Dedifferentiated amniotic fluid mesenchymal stem cell (primary cell): ENCODE data around the gene FHDC1.

ENCODE experiments used
- DNase-seq: peaks from one replicate; pipeline ENCODE4 v3.0.0-alpha.2; 2016; ENCODE audit errors: extremely low spot score

FHDC1 gene

DNA sequence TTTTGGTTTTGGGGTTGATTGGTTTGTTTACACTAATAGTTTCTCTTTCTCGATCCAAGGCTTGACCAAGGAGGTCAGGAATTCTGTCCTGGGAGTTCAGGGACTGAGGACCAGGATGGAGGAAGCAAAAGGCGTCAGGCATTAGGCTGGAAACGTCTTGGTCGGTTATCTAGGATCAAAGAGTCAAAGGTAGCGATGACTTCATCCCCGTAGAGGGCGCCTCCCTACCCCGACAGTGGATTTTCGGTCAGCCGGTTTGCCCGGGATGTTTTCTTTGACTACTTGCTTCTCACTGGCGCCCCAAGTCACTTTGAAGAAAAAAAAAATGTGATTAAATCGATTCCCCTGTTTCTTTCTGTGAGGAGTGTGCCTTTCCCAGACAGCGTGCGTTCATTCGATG lies 980 bp upstream of the FHDC1 start:
- DNase-seq: no peak

DNA sequence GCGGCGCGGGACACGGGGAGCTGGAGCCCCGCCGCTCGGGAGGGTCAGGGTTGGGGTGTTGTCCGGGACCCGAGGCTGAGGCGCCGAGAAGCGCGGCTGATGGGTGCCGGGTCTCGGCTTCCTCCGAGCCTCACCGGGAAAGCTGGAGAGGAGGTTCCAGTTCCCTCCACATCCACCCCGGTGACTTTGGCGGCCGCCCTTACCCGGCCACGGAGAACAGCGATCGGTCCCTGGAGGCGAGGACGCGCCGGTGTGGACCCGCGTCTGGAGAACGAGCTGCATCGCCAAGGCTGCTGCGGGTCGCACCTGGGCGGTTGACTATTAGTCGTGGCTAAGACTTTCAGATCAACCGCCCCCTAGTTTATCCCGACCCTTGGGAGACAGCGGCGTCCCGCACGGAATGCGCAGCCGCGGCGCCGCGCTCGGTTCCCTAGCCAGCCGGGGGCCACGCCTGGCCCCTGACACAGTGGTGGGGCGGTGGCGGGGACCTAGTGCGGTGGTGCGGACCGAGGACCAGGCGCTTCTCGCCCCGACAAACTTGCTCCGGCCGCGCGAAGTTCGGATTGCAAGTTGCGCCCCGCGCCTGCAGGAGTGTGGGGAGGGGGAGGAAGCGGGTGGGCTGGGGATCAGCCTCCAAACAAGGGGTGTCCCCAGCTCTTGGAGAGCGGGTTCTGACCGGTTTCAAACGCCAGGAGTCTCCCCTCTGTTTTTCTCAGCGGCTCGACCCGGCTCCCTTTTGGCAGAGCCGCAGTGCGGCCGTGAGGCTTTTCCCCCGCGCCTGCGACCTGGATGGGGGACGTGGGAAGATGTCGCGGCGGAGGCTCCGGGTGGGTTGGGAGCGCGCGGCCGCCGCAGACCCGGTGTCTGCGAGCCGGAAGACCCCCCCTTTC lies 568 bp downstream of the FHDC1 start:
- no peak for DNase-seq

DNA sequence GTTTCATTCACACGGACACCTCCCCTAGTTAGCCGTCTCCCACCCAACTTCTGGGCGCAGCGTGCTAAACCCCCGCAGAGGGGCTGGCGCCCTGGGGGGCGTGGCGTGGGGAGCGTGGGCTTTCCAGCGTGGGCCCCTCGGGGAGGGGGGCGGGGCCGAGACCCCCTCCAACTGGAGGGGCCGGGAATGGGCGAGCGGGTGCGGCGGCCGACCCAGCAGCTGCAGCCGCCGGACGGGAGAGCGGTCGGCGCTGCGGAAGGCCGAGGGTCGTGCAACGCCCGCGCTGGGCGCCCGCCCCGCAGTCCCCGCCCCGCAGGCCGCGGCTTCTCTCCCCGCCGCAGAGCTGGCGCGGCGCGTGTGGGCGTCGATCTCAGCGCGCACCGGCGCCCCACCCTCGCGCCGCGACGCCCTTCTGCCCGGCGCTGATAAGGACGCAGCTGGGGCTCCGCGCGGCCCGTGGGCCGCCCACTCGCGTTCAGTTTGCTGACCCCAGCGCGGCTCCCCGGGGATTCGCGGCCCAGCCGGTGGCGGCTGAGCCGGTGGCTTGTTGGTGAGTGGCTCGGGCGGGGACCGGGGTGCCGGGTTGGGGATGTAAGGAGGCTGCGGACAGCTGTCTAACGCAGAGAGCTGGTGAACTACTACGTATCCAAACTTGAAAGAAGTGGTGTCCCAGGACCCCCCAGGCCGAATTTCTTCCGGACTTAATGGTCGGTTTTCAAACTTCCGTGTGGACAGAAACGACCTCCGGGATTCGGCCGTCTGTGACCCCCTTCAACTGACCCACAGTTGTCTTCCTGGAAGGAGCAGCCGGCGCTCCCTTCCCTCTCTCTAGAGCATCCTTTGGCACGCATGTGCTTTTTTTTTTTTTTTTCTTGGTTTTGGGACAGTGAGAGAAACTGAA lies 1.5 kb downstream of the FHDC1 start:
- peak; percentile 24 for DNase-seq

DNA sequence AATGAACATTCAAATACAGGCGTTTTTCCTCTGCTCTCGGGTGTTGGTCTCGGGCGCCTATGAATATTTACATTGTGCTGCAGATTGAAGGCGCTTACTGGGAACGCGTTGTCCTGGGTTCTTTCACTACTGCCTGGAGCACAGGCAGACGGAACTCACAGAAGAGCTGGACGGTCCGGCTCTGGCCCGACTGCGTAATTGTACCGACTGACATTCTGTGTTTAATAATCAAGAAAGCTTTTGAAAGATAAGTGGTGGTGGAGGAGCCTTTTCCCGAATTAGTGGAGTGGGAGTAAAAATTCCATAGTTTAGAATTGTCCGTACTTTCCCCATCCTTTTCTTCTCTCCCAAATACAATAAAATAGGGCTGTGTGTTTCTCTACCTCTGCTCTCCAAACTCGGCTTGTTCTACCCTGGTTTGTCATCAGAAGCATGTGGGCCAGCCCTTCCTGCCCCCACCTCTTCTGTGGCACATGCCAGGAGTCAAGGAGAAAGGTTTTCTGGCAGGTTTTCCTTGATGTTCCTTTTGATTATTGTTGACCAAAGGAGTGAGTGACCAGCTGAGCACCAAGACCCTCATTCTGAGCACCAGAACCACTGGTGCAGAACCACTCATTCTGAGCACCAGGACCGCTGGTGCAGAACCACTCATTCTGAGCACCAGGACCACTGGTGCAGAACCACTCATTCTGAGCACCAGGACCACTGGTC lies 2.3 kb downstream of the FHDC1 start:
- peak; percentile 18 for DNase-seq

DNA sequence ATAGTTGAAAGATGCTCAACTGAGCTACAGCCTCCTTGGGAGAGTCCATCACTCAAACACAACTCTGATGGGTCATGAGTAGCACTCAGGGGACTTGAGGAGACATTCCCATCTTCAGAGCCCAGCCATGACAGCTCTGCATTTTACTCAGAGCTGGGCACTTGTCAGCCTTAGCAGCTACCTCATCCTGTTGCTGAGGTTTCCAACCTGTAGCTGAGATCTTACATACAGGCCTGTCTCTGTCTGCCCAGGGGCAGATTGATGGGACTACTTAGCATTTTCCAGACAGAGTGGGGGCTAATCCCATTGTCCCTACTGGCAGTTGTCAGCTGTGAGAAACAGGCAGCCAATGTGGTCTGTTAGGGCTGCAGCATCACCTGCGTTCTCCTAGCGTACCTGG lies 3.5 kb downstream of the FHDC1 start:
- DNase-seq: no peak

DNA sequence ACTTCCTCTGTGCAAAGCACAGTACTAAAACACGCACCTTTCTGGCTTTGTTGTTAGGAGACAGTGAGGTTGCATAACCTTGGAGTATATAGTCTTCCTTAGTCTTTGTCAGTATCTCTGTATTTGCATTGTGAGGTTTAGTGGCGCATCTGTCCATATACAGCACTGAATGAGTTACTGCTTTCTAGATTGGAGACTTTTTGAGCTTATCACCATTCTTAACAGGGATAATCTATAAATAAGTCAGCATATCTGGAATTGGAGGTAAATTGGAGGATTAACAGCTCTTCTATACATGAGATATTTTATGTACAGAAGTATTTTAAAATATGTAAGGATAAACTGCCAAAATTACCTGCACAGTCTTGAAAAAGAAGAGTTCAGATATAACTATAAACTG lies 4.3 kb downstream of the FHDC1 start:
- DNase-seq: no peak

DNA sequence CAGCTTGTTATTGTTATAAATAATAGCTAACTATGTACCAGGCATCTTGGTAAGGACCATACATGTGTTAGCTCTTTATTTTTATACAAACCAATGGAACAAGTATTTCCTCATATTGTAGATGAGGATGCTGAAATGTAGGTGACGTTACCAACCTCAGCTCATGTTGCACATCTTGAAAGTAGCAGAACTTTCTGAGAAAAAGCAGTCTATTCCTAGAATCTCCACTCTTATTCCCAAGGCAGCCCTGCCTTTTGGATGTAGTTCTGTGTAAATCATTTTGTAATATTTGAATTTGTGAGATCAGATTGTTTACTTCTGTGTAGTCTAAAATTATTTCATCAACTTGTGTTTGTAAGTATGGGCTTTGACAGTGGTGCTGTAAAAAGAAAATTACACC lies 5.3 kb downstream of the FHDC1 start:
- DNase-seq: no peak

DNA sequence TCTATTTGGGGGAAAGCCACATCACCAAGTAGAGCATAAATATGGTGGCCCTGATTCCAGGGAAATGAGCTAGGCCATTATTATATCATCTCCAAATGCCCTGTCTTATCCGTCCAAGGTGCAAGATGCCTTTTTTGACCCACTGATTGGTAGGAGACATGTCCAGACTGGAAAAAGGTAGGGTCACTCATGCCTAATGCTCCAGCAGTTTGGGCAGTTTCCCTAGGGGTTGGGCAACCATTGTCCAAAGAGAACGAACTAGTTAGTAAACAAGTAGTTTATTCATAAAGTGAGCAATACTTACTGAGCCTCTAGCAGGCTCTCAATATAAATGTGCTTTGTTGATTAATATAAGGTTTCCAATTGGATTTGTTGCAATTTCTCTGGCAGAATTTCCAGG lies 6.2 kb downstream of the FHDC1 start:
- no peak for DNase-seq

DNA sequence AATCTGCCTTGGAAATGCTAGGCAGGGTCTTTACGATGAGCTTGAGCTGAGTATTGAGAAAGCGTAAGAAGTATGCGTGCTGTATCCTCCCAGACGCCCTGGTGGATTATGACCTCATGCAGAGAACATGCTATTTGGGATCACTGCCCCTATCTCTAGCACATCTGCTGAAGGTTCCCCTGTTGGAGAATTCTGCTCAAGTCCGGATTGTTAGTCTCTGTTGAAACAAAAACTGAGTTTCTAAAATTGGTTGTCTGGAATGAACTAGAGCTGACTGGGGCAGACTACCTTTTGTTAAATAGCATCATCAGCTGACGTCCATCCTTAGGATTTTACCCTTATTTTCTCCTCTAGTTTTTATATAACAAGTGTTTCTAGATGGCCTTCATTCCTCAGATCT lies 7.5 kb downstream of the FHDC1 start:
- peak; percentile 80 for DNase-seq

DNA sequence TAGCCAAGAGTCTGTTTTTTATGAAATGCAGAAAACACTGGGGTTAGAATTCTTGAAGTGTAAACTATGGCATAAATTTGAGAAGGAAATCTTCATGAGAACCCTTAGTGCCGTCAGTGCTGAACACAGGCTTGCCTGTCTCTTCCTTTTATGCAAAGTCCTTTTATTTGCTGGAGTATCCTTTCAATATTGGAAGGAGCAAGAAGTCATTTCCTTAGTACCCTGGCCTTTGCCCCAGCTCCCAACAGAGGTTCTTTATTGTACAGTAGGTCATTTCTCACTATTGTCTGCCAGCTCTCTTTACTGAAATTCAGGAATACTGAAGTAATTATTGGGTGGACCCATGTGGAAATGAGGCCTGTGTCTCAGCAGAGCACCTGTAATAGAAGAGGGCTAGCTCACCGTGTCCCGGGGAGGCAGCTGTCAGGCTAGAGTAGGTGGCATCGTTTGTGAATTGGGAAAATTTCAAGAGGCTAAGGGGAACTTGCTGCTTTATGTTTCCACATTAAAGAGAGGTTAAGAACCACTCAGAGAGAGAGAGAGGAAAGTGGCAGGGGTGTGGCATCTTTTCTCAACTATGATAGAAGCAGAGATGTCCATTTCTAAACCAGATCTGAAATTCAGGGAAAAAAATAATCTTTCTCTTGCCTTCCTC lies 8.7 kb downstream of the FHDC1 start:
- no peak for DNase-seq

DNA sequence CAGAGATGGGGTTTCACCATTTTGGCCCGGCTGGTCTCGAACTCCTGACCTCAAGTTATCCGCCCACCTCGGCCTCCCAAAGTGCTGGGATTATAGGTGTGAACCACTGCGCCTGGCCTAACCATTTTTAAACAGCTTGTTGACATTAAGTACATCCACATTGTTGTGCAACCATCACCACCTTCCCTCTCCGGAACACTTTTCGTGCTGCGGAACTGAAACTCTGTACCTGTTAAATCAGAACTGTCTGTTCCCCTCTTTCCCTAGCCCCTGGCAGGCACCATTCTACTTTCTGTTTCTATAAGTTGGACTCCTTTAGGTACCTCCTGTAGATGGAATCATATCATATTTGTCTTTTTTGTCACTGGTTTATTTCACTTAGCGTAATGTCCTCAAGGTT lies 9.5 kb downstream of the FHDC1 start:
- no peak for DNase-seq

DNA sequence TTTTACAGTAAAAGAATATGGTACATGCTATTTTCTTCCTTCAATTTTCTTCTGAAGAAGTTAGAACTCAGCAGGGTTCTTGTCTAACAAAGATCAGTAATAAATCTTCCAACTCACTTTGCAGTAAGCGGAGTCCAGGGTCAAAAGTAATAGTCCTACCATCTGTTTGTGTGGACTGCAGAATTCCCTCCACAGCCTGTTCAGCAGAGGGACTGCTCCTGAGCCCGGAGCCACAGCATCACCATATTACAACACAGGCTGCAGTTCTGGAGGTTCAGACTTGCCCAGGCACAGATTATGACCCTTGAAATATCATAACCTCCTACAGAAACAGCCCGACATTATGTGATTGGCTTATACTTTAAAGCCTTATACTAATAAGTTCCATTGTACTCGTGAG lies 10.3 kb downstream of the FHDC1 start:
- DNase-seq: no peak

DNA sequence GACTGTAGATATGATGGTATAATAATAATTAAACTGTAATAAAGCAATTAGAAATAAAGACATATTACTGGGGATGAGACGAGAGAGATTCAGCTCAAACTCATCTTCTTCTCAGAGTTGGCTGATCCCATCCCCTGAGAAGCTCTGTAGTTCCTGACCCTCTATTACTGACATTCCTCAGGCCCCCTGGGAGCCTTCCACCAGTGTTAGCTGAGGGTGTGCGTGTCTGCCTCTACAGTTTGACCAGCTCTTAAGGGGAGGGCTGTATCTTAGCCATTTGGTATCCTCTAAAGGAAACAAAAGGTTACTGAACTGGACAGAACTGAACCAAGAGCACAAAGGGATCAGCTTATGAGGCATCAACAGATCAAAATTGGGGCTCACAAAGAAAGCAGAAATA lies 11.2 kb downstream of the FHDC1 start:
- no peak for DNase-seq

DNA sequence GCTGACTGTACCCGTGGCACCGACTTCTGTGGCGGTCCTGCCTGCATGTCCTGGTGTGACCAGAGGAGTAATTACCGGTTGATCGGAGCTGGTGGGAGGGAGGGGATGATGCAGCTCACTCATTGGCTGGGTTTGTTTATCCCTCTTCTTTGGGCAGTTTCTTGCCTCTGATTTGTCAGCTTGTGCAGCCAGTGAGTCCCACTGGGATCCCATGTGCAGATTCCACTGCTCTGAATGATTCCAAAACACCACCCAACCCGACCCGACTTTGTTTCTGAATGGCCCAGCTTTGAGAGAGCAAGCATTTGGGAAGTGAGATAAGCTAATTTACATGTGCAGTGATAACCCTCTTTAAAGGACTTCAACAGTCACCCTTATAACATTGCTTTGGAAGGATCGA lies 13.8 kb downstream of the FHDC1 start:
- no peak for DNase-seq

DNA sequence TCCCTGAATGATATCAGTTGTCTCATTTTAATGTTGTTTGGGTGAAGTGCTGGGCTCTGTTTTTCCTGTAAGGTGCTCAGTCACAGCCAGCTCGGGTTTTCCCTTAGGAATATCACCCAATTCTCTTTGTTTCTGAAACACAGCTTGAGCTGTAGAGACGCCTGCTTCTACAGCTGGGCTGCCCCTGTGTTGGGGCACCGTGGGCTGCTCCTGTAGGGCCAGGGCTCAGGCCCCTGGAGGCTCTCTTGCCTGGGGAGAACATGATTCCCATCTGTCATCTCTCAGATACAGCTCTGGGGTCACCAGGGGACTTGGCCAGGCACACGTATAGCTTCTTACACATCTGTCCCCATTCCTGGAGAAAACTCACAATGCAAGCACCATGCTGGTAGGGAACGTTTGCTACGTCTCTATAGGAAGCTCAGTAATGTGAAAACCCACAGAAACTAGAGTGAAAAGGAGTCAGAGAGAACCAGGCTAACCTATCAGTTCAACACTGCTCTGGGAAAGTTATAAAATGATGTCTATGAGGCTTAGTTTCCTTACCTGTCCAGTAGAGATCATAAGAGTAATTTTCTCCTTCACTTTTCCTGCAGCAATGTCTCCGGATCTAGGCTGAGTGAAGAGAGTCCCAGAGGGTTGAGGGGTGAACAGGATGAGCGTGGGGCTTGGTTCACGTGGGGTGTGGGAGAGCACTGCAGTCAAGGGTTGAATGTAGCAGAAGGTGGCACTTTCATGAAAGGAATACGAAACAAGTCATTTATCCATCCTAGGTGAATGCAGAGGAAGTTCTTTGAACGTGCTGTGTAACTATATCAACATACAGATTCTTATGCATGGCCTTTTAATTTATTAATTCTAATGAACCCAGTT lies 14.5 kb downstream of the FHDC1 start:
- no peak for DNase-seq

DNA sequence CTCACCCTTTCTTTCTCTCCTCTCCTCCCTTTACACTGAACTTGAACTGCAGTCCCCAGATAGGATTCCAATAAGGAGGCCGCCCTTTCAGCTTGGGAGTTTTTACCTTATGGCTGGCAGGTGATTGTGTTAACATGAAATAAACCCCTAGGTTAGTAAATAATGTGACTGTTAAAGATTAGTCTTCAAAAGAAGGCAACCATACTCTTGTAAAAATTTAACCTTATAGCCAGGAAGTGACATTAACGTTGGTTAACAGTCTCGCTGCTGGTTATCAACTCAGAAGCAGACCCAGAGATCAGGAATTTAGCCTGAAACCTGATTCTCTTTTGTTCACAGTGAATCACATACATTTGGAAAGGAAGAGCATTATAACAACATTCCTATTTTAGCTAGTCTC lies 15.2 kb downstream of the FHDC1 start:
- no peak for DNase-seq

DNA sequence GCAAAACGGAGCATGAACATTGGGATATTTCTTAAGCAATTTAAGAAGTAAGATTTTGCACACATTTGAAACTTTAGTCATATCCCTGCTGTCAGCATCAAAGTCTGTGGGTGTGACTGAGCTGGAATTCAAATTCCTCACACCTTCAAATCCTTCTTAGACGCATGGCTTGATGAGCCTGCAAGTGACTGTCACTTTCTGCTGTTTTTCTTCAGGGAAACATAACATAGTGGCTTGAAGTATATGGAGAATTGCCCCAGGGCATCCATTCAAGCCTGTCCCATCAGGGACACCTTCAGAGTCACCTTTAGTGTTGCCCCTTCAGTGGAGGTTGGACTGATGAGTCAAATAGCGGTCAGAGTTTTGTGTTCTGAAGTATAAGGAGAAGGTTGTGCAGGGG lies 17.4 kb downstream of the FHDC1 start:
- DNase-seq: no peak

DNA sequence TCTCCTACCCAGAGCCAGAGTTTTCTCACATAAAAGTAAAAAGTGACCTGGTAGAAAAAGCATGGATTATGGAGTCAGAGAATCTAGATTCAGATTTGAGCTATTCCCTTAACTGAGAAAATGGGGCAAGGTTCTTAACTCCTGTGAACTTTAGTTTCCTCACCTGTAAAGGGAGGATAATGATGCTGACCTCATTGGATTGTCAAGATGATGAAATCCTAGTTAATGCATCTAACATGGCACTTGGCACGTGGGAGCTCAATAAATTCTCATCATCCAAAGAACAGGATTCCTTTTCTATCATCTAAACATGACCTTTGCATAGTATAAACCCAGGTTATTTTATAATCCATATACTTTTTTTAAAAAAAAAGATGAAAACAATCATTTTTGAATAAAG lies 18.6 kb downstream of the FHDC1 start:
- no peak for DNase-seq

DNA sequence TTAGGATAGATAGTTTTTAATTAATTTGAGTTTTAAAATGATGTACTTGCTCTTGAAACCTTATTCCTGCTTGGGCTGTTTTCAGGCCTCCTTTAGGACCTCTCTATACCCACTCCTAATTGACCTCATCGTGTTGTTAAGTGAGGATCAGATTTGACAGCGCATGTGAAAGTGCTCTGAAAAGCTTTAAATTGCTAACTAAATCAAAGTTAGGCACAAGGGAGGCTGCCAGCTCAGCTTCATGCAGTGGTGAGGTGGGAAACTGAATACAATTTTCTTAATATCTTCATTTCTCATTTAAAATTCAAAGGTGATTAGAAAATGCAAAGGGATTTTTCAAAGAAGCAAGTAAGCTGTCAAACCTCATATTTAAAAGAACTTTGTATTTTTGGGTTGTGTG lies 20.0 kb downstream of the FHDC1 start:
- no peak for DNase-seq

DNA sequence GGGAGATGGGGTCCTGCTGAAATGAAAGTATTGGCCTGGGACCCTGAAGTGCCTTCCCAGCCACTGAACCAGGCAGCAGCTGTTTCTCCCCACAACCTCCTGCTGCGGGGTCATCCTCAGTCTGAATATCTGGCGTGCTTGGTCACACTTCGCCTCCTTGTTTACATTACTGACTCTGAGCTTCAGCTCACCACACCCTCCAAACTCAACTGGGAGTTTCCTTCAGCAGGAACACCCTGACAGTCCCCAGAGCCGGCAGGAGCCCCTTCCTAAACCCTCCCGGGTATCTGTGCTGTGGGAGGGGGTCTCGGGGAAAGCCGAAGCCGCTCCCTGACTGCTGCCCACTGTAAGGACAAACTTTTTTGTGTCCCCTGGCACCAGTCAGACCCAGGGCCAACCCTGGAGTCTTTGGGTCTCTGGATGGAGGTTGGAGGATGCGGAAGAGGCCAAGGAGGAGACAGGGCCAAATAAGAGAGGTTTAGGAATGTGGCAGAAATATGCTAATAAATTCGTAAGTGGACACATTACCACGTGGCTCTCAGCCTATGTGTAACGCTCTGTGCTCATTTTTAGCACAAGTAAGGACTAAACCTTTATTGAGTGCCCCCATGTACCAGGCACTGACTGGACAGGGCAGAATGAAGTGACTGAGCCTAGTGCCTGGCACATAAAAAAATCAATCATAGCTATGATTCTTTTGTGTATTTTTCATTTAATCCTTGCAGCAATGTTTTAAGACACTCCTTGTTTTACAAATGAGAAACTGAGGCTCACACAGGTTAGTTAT lies 20.7 kb downstream of the FHDC1 start:
- peak; percentile 55 for DNase-seq
